Peyer's patch (tissue), 4 donors: ENCODE results near the gene NOS1AP.

Experiments
- POLR2A ChIP-seq, 2 donors: fragments of 450-650 bp; IDR thresholded peaks; one replicate each; pipeline ENCODE4 v1.5.1; 2017; ENCODE audit warnings: antibody characterized with exemption in 2 of 2, mild to moderate bottlenecking in 2 of 2, moderate library complexity in 2 of 2
- TF ChIP-seq, protein P1 (sequence below), 6 experiments: fragments of 450-650 bp in 4 of 6; fragments of 200-600 bp in 2 of 6; sonication (generic) in 1 of 6; IDR thresholded peaks; one replicate each; pipeline ENCODE4 v1.5.1; 2017 to 2019; ENCODE audit warnings: antibody characterized with exemption in 6 of 6, mild to moderate bottlenecking in 3 of 6, moderate library complexity in 1 of 6

DNA sequence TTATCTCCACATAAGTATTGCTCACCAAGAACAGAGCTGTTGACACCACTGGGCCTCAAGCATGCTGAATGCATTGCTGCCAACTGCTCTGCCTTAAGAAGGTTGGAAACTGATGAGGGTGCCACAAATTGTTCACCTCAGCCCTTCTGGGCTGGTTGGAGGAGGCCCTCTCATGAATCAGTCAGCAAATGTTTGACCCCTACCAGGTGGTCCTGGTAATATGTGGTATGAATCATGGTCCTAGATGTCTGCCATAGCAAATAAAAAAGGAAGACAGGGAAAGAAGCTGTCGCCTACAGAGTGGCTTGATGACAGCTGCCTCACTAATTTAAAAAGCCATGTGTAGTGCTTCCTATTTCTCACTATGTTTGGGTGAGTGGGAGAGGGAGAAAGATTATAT is 295.0 kb downstream of the NOS1AP start:
- TF ChIP-seq, protein P1, sequence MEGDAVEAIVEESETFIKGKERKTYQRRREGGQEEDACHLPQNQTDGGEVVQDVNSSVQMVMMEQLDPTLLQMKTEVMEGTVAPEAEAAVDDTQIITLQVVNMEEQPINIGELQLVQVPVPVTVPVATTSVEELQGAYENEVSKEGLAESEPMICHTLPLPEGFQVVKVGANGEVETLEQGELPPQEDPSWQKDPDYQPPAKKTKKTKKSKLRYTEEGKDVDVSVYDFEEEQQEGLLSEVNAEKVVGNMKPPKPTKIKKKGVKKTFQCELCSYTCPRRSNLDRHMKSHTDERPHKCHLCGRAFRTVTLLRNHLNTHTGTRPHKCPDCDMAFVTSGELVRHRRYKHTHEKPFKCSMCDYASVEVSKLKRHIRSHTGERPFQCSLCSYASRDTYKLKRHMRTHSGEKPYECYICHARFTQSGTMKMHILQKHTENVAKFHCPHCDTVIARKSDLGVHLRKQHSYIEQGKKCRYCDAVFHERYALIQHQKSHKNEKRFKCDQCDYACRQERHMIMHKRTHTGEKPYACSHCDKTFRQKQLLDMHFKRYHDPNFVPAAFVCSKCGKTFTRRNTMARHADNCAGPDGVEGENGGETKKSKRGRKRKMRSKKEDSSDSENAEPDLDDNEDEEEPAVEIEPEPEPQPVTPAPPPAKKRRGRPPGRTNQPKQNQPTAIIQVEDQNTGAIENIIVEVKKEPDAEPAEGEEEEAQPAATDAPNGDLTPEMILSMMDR (IDR thresholded peaks at IDR 0.05) = no peak
- no peak for TF ChIP-seq POLR2A (IDR thresholded peaks at IDR 0.05)
